SH-SY5Y (cell line): ENCODE data around the gene GPATCH8.

Source experiments
- GATA2 ChIP-seq: IDR thresholded peaks from 2 replicates; pipeline ENCODE4 v1.6.1; 2011; ENCODE audit warnings: mild to moderate bottlenecking, low read depth, low read length
- GATA3 ChIP-seq: IDR thresholded peaks from 2 replicates; pipeline ENCODE4 v1.6.1; 2011; ENCODE audit warnings: low read depth, mild to moderate bottlenecking, low read length, moderate library complexity

GRCh38 chr17:44436336-44436735 is 66.9 kb downstream of the GPATCH8 start:
- TF ChIP-seq GATA2 (no peak), GATA3 (no peak)
